ENCODE data around the gene RPTOR. TPM values are rescaled to one million over a fixed set of nuclear protein-coding genes. Genes with fewer than 3 reads are reported as not detected.

Gene RPTOR
- polyA plus RNA-seq, 3 donors from 2014 or later, result 1.8 to 10.2 (median 3.8) TPM

DNA sequence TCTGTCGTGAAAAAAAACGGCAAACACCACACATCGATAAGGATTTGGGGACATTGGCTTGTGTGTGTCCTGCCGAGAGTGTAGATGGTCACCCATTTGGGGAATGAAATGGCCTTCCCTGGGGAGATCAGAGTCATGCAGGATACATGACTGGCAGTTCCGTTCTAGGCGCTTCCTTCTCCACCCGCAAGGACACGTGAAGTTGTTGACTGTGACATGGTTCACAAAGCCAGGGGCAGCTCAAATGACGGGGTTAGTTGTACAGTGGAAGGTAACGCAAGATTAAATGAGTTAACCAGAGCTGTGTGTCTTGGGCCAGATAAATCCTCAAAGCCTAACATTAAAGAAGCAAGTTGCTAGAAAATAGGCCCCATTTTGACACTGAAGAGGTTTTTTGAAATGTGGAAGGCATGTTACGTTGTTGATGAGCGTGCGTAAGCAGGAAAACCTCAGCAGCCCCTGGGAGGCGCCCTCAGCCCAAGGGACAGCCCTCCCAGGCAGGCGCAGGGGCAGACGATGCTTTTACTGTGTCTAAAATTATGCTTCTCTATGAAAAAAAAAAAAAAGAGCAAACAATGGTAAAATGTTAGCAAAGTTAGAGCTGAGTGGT lies 411.1 kb downstream of the RPTOR start:
- H3K27me3 Mint-ChIP-seq (ENCODE audit: low read depth in 3 of 3), result no peaks in the 10 kb centered on the region
- H3K27ac Mint-ChIP-seq, result peak overlapping the region in 2 of 6 donors; percentile 24 to 52
- no peak overlapping the region for H3K4me3 Mint-ChIP-seq

DNA sequence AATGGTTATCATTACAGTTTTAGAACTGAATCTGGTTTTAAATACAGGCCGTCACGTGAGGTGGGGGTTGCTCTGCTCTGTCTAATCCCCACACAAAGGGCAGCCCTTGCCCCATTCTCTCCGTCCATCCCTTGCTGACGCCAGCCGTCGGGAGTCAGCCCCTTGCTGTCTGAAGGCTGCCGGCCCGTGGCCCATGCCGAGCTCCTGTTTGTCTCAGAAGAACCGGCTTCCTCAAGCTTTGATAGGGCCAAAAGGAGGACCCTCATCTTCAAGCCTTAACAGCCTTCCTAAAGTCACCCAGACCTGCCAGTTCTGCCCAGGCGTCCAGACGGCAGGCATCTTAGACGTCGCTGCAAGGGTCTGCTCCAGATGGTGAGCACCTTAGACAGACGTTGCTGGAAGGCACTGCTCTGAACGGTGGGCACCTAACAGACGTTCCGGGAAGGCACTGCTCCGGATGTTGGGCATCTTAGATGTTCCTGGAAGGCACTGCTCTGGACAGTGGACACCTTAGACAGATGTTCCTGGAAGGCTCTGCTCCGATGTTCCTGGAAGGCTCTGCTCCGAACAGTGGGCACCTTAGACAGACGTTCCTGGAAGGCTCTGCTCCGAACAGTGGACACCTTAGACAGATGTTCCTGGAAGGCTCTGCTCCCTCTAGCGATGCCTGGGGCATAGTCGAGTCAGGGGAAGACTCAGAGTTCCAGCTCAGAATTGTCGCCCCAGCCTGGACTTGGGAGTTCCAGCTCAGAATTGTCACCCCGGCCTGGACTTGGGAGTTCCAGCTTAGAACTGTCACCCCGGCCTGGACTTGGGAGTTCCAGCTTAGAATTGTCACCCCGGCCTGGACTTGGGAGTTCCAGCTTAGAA lies 411.9 kb downstream of the RPTOR start:
- Mint-ChIP-seq H3K9me3 (no peaks in the 10 kb centered on the region), H3K27me3 (ENCODE audit: low read depth in 3 of 3) (no peaks in the 10 kb centered on the region), H3K4me3 (no peak overlapping the region), H3K4me1 (peaks cover 0 to 3% of the 10 kb centered on the region in 2 donors), H3K27ac (no peak overlapping the region), H3K36me3 (no peaks in the 10 kb centered on the region)
- no peak for DNase-seq

More for the DNA sequence above, 411.1 kb downstream of the RPTOR start:
- Mint-ChIP-seq H3K4me1 (peaks cover 0 to 5% of the 10 kb centered on the region in 2 donors), H3K9me3 (no peaks in the 10 kb centered on the region), H3K36me3 (no peaks in the 10 kb centered on the region)
- no peak for DNase-seq

DNA sequence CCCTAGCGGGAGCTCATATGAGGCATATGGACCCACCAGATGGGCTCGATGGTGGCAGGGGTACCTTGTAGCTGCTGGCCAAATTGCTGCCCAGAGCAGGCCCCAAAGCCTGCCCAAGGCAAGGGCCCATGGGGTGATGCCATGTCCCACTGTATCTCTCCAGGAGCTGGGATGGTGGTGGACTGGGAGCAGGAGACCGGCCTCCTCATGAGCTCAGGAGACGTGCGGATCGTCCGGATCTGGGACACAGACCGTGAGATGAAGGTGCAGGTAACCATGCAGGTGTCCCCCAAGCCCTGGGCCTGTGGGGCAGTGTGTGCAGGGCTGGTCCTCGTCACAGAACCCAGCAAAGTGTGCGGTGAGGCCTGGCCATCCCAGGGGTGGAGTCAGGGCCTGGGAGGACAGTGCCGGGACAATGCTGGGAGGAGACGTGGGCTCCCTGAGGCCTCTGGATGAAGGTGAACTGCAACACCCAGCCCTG lies 412.9 kb downstream of the RPTOR start:
- Mint-ChIP-seq H3K27ac (no peak overlapping the region), H3K36me3 (no peaks in the 10 kb centered on the region), H3K9me3 (no peaks in the 10 kb centered on the region), H3K27me3 (ENCODE audit: low read depth in 3 of 3) (no peaks in the 10 kb centered on the region), H3K4me3 (no peak overlapping the region), H3K4me1 (peaks cover 0 to 1% of the 10 kb centered on the region in 2 donors)
- DNase-seq, result no peak

DNA sequence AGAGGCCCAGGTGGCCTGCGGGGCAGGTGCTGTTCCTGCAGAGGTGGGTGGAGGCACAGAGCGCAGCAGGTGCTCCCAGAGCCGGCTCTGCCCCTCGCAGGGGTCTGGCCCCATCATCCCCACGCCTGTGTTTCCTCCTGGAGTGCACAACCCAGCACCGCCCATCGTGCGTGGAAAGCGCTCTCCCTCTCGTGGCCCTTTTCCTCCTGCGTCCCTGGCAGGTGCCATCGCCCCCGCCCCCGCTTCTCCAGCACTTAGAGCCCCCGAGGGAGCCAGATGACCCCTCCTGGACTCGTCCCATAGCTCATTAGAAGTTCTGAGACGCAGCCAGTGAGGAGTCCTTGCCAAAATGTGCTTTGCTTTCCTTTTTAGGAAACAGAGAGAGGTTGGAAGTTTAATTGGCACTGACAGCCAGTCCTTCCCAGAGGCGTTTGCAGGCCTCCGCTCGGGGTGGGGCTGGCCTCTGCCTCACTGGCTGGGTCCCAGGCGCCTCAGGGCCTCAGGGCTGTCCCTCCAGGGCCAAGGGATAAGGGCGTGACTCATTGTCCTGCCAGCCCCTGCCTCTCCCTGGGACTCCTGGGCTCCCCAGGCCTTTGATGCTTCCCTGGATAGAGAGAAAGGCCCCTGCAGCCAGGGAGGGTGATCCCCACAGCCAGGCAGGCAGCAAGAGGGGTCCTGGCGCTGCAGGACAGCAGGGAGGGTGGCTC lies 414.8 kb downstream of the RPTOR start:
- Mint-ChIP-seq H3K4me1 (no peaks in the 10 kb centered on the region), H3K36me3 (no peaks in the 10 kb centered on the region), H3K27me3 (ENCODE audit: low read depth in 3 of 3) (no peaks in the 10 kb centered on the region), H3K27ac (no peak overlapping the region), H3K9me3 (no peaks in the 10 kb centered on the region), H3K4me3 (no peak overlapping the region)
- no peak for DNase-seq

DNA sequence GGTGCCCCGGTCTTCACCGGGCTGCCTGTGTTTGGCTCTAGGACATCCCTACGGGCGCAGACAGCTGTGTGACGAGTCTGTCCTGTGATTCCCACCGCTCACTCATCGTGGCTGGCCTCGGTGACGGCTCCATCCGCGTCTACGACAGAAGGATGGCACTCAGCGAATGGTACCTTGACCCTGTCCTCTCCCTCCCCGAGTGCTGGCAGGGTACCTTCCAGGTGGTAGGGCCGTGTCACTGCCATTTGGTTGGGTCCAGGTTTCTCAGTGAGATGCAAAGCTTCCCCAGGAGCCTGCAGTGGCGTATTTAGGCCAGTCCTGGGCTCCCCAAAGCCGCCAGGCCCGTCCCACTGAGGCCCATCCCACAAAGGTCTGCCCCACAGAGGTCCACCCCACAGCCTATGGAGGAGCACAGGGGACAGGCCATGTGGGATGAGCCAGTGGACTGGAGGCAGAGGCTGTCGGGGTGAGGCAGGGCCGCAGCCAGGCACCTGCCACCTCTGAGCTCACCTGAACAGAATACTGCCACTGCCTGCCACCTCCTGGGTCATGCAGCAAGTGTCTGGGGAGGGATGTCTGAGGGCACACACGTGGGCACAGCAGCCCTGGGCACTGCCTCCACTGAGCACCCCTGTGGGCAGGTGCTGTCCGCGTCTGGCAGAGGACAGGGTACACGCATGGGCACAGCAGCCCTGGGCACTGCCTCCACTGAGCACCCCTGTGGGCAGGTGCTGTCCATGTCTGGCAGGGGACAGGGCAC lies 415.6 kb downstream of the RPTOR start:
- no peaks in the 10 kb centered on the region for H3K4me1 Mint-ChIP-seq
- H3K4me3 Mint-ChIP-seq, result no peak overlapping the region
- DNase-seq, result no peak
- no peak overlapping the region for H3K27ac Mint-ChIP-seq
- no peaks in the 10 kb centered on the region for H3K9me3 Mint-ChIP-seq
- peaks cover 0 to 2% (median 0%) of the 10 kb centered on the region in 3 donors for H3K27me3 Mint-ChIP-seq (ENCODE audit: low read depth in 3 of 3)
- H3K36me3 Mint-ChIP-seq, result peaks cover 0 to 1% (median under 1%) of the 10 kb centered on the region in 3 donors

DNA sequence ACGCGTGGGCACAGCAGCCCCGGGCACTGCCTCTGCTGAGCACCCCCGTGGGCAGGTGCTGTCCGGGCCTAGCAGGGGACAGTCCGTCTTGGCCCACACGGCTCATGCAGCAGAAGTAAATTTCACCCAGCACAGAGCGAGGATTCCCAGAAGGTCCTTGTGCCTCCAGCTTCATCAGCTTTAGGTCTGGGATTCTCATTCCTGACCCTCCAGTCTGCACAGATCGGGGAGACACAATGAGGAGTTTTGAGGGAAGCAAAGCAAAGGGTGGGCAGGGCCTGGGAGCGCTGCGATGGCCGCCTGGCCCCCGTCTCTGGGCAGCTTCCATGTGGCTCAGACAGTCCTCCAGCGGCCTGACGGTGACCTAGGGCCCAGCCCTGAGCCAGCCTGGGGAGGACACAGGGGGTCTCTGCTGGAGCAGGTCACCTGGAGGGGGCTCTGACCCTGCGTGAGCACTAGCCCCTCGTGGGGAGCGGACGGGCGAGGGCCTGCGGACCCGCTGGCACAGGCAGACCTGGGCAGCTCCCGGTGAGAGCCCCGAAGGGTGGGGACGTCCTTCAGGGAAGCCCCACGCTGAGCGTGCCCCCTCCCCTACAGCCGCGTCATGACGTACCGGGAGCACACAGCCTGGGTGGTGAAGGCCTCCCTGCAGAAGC lies 416.3 kb downstream of the RPTOR start:
- no peak for DNase-seq
- H3K27me3 Mint-ChIP-seq (ENCODE audit: low read depth in 3 of 3), result peaks cover 0 to 2% (median 0%) of the 10 kb centered on the region in 3 donors

DNA sequence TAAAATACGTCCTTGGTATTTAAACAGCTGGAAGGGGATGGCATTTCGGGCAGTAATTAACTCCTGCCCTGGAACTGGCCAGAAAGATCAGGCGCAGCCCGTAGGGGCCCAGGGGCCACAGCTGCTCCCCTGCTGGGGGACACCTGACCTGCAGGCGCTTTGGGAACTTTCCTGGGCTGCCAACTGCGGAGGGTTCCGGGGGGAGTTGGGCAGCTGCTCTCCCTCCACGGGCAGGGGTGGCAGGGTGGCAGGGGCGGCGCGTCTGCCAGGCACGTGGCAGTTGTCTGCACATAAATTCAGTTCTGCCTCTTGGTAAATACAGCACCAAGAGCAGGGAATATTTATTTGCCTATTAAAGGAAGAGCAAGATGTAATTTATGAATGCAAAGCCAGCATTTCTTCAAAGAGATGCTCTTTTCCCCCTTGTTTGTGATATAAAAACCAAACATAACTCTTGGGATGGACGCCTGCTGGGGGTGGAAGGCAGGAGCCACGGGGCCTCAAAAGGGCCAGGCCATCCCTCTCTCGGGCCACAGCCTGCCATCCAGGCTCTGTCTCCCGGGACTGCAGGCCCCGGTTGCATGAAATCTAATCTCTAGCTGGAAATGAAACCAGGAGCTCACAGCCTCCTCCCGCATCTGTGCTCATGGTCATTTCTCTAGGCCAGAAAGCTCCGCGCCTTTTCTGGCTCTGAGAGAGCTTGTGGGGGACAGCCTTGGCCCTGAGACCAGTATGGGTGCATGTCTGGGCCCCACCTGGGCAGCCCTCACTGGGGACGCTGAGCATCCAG lies 417.1 kb downstream of the RPTOR start:
- Mint-ChIP-seq H3K36me3 (peaks cover 0 to 5% (median 3%) of the 10 kb centered on the region in 3 donors), H3K4me1 (no peaks in the 10 kb centered on the region), H3K4me3 (no peak overlapping the region), H3K9me3 (no peaks in the 10 kb centered on the region), H3K27me3 (ENCODE audit: low read depth in 3 of 3) (peaks cover 0 to 2% (median 0%) of the 10 kb centered on the region in 3 donors), H3K27ac (no peak overlapping the region)
- DNase-seq, result no peak

More for the DNA sequence above, 416.3 kb downstream of the RPTOR start:
- no peaks in the 10 kb centered on the region for H3K9me3 Mint-ChIP-seq
- H3K27ac Mint-ChIP-seq, result no peak overlapping the region
- H3K4me1 Mint-ChIP-seq, result no peaks in the 10 kb centered on the region
- H3K36me3 Mint-ChIP-seq, result peaks cover 0 to 5% (median 3%) of the 10 kb centered on the region in 3 donors
- no peak overlapping the region for H3K4me3 Mint-ChIP-seq

DNA sequence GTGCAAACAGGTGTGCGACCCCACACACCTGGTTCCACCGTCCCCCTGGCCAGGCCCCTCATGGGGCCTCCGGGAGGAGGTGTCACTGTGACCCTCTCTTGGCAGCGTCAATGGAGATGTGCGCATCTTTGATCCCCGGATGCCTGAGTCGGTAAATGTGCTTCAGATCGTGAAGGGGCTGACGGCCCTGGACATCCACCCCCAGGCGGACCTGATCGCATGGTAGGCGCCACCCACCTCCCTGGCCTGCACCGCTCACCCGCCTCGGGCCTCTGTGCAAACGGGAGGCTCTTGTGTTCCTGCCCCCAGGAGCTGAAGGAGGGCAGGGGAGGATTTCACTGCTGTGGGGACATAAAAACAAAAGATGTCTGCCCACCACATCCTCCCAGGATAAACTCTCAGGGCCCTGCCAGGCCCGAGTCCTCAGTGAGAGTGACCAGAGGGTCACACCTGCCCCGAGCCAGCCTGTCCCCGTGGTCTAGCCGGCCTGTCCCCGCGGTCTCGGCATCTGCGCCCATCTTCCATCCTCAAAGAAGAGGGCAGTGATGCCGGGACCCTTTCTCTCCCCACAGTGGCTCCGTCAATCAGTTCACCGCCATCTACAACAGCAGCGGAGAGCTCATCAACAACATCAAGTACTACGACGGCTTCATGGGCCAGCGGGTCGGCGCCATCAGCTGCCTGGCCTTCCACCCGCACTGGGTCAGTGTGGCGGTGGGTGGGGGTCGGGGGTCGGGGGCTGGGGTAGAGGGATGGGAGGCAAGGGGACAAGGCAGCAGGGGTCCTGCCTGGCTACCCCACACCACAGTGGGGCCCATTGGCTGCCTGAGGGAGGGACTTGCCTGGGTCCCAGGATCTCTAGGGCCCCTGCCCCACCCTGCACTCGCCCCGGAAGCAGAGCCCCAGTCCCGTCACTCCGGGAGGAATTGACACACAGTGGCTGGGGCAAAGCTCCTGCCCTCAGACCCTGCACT lies 418.0 kb downstream of the RPTOR start:
- Mint-ChIP-seq H3K4me1 (peaks cover 0 to 1% of the 10 kb centered on the region in 2 donors), H3K4me3 (no peak overlapping the region)
- no peak for DNase-seq

DNA sequence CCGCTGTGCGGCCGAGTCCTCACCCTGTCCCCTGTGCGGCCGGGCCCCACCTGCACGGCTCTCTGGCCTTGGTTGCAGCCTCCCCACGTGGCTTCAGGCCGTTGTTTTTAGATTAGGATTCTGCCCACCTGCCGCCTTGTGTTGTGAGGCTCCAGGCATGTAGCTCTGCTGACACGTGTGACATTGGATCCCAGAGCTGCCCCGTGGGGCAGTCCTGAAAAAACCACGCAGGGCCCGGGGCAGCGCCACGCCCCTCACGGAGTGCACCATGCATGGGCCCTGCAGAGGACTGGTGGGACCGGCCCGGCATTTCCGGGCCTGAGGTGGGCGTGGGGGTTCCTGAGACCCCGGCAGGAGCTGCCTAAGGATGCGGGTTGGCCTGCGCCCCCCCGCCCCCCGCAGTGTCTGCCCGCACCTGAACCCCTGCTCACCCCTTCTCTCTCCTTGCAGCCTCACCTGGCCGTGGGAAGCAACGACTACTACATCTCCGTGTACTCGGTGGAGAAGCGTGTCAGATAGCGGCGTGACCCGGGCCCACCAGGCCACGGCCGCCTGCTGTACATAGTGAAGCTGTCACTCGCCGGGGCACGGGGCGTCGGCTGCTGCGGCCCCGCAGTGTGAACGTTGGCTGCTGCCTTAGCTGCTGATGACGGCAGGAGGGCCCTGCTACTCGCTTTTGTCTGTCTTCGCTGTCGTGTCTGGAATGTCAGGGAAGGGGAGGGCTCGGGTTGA lies 419.3 kb downstream of the RPTOR start:
- no peaks in the 10 kb centered on the region for H3K9me3 Mint-ChIP-seq
- H3K27me3 Mint-ChIP-seq (ENCODE audit: low read depth in 3 of 3), result peaks cover 0 to 4% (median 0%) of the 10 kb centered on the region in 3 donors
- no peak overlapping the region for H3K4me3 Mint-ChIP-seq
- no peak for DNase-seq
- peaks cover 0 to 1% of the 10 kb centered on the region in 2 donors for H3K4me1 Mint-ChIP-seq
- H3K27ac Mint-ChIP-seq, result no peak overlapping the region
- H3K36me3 Mint-ChIP-seq, result peaks cover 0 to 5% (median 3%) of the 10 kb centered on the region in 3 donors

More for the DNA sequence above, 418.0 kb downstream of the RPTOR start:
- peaks cover 0 to 5% (median 3%) of the 10 kb centered on the region in 3 donors for H3K36me3 Mint-ChIP-seq
- peaks cover 0 to 2% (median 0%) of the 10 kb centered on the region in 3 donors for H3K27me3 Mint-ChIP-seq (ENCODE audit: low read depth in 3 of 3)
- no peaks in the 10 kb centered on the region for H3K9me3 Mint-ChIP-seq
- no peak overlapping the region for H3K27ac Mint-ChIP-seq

DNA sequence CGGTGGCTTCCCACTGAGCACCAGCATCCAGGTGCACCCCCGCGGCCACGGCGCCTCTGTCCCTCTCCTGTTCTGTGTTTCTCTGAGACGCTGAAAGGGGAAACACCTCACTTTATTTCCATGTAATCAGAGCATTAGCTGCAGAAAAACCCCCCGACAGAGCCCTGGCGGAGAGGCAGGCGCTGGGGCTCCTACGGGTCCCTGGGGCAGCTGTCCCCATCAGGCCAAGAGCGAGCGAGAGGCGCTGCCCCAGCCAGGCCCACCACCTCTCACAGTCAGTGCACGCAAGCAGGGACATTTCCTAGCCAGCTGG lies 419.9 kb downstream of the RPTOR start:
- peaks cover 0 to 3% of the 10 kb centered on the region in 2 donors for H3K4me1 Mint-ChIP-seq

More for the DNA sequence above, 419.9 kb downstream of the RPTOR start:
- Mint-ChIP-seq H3K4me3 (no peak overlapping the region), H3K27me3 (ENCODE audit: low read depth in 3 of 3) (peaks cover 0 to 6% (median 0%) of the 10 kb centered on the region in 3 donors), H3K27ac (no peak overlapping the region), H3K36me3 (peaks cover 0 to 5% (median 3%) of the 10 kb centered on the region in 3 donors), H3K9me3 (no peaks in the 10 kb centered on the region)
- no peak for DNase-seq

Data from immature natural killer cell (primary cell).